ENCODE measurements around the gene DPEP1. TPM values are rescaled to one million over a fixed set of nuclear protein-coding genes. Genes with fewer than 3 reads are reported as not detected.
A peak's percentile ranks its signal among the peaks of the same experiment; 100 is the strongest.

Gene DPEP1
- not detected for total RNA-seq

- H3K4me1 ChIP-seq (ENCODE audit: control insufficient read depth in 1 of 2, low read depth in 2 of 2), result no peaks in the 10 kb centered on the region
- DNase-seq (ENCODE audit: low spot score) (no peak), ATAC-seq (ENCODE audit: insufficient number of reproducible peaks, low FRiP score, low read depth) (no peak)
- H3K9me3 ChIP-seq, result no peaks in the 10 kb centered on the region
- no peak within 1 kb of the TSS for H3K4me3 ChIP-seq
- H3K36me3 ChIP-seq, result no peaks in the 10 kb centered on the region
- no peaks in the 10 kb centered on the region for H3K27me3 ChIP-seq (replicated peaks; ENCODE audit: insufficient read depth)
- no peak within 1 kb of the TSS for H3K27ac ChIP-seq
- TF ChIP-seq CTCF (IDR thresholded peaks at IDR 0.05), result no peak
Measured at GRCh38 chr16:89613231-89613953, at the start of gene DPEP1. Gene DPEP1, plus strand, starts transcription at chr16:89613642. Its CDS starts 16,769 bp downstream, at chr16:89630411.

- Histone ChIP-seq H3K36me3 (peaks cover 28% of the 10 kb centered on the region), H3K4me1 (ENCODE audit: control insufficient read depth in 1 of 2, low read depth in 2 of 2) (peaks cover 24 to 52% of the 10 kb centered on the region in 2 donors), H3K4me3 (no peak overlapping the region), H3K27me3 (replicated peaks; ENCODE audit: insufficient read depth) (no peaks in the 10 kb centered on the region), H3K27ac (no peak overlapping the region), H3K9me3 (no peaks in the 10 kb centered on the region)
- no peak for TF ChIP-seq CTCF (IDR thresholded peaks at IDR 0.05)
- DNase-seq (ENCODE audit: low spot score), result no peak
- no peak for ATAC-seq (ENCODE audit: insufficient number of reproducible peaks, low FRiP score, low read depth)
Measured at GRCh38 chr16:89564476-89565255, 48.8 kb upstream of the DPEP1 start.

GRCh38 chr16:89565256-89565505 lies 48.3 kb upstream of the DPEP1 start:
- H3K4me3 ChIP-seq, result no peak overlapping the region
- DNase-seq (ENCODE audit: low spot score) (no peak), ATAC-seq (ENCODE audit: insufficient number of reproducible peaks, low FRiP score, low read depth) (no peak)
- no peak overlapping the region for H3K27ac ChIP-seq
- peaks cover 28% of the 10 kb centered on the region for H3K36me3 ChIP-seq
- TF ChIP-seq CTCF (IDR thresholded peaks at IDR 0.05), result no peak
- no peaks in the 10 kb centered on the region for H3K27me3 ChIP-seq (replicated peaks; ENCODE audit: insufficient read depth)
- H3K4me1 ChIP-seq (ENCODE audit: control insufficient read depth in 1 of 2, low read depth in 2 of 2), result peaks cover 24 to 50% of the 10 kb centered on the region in 2 donors
- H3K9me3 ChIP-seq, result no peaks in the 10 kb centered on the region

DNA sequence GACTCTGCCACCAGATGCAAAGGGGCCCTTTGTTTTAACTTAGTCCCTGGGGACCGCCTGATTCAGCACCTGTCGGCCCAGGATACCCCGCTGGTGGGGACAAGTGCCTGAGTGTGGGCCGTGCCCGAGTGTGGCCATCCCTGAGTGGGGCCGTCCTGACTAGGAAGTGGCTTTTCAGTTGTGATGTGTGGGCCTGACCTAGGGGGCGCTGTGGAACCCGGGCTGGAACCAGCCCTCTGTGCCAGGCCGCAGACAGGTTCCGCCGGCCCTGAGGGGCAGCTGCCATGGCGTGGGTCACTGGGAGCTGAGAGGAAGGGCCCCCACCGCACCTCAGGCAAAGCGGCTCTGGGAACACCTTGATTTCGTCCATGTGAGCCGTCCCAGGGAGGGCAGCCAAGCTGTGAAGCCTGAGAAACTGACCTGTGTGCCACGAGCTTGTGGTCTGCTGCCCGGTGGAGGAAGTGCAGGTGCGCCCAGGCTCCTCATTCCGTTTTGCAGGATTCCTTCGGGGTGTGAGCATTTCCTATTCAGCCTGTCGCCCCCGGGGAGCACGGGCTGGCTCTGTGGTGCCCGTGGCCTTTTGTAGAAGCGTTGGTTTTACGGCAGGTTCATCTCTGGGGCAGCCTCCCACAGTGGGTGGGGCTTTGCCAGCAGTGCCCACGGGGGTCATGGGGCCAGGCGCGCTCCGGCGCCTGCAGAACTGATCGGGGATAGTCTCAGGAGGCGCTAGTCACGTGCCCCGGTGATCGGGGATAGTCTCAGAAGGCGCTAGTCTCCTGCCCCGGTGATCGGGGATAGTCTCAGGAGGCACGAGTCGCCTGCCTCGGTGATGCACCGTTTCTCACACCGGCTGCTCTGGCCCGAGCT lies 47.7 kb upstream of the DPEP1 start:
- H3K4me3 ChIP-seq, result peak overlapping the region; percentile 63
- H3K27me3 ChIP-seq (replicated peaks; ENCODE audit: insufficient read depth), result no peaks in the 10 kb centered on the region
- peak; percentile 21 for TF ChIP-seq CTCF (IDR thresholded peaks at IDR 0.05)
- DNase-seq (ENCODE audit: low spot score) (no peak), ATAC-seq (ENCODE audit: insufficient number of reproducible peaks, low FRiP score, low read depth) (no peak)
- H3K36me3 ChIP-seq, result peaks cover 28% of the 10 kb centered on the region
- H3K9me3 ChIP-seq, result no peaks in the 10 kb centered on the region
- H3K4me1 ChIP-seq (ENCODE audit: control insufficient read depth in 1 of 2, low read depth in 2 of 2), result peaks cover 24 to 50% of the 10 kb centered on the region in 2 donors
- no peak overlapping the region for H3K27ac ChIP-seq

Measured in thoracic aorta (tissue), 2 donors.